HCT116 (cell line): ENCODE data around the gene SOD3. TPM values are rescaled to one million over a fixed set of nuclear protein-coding genes. Genes with fewer than 3 reads are reported as not detected.

Experiments used
- ATAC-seq: fragments of 200-7000 bp; cut with Tn5 transposase; 2 replicates; pipeline ENCODE4 v1.9.1; 2020; ENCODE audit warnings: mild to moderate bottlenecking, moderate library complexity
- BruUV-seq: library from RNA; stranded (reverse); fragments of 400-500 nt; replicated peaks from 2 replicates; lab custom pipeline; 2021; lab: Mats Ljungman, UMichigan
- CTCF ChIA-PET: fragments of 300-600 bp; sonication (Branson Sonifier 250); formaldehyde crosslinking; loops from one replicate; lab custom pipeline; 2021; ENCODE audit warnings: antibody characterized with exemption; lab: Charles Lee
- POLR2A ChIA-PET: fragments of 300-600, 350-600 bp; sonication (Branson Sonifier 250); formaldehyde crosslinking; loops from one replicate; lab custom pipeline; 2021; ENCODE audit warnings: antibody characterized with exemption; lab: Charles Lee
- RAD21 ChIA-PET, 2 experiments: fragments of 300-600 bp; sonication (Branson Sonifier 250); formaldehyde crosslinking; loops; one replicate each; lab custom pipeline; 2023; ENCODE audit warnings: low total read pairs in 2 of 2; ENCODE audit not compliant: uncharacterized antibody in 2 of 2, unreplicated experiment in 2 of 2, low non-redundant PET in 1 of 2; lab: Charles Lee
- DNase-seq: peaks from one replicate; pipeline ENCODE4 v3.0.0-alpha.2; 2010; ENCODE audit warnings: low read depth, low spot score
- H2AFZ ChIP-seq: fragments of 200-600 bp; shearing (Covaris generic), sonication (generic); 2 replicates; pipeline ENCODE4 v1.6.1; 2017; ENCODE audit warnings: low read depth, mixed run types, mixed read lengths, antibody characterized with exemption, low read length; ENCODE audit not compliant: poor library complexity, severe bottlenecking
- H3K27ac ChIP-seq: 2 replicates; pipeline ENCODE4 v1.5.1; 2012; ENCODE audit warnings: low read depth, low read length
- H3K27me3 ChIP-seq: fragments of 200-600 bp; sonication (generic); 2 replicates; pipeline ENCODE4 v1.6.1; 2016; ENCODE audit warnings: mixed run types, low read length, mixed read lengths; ENCODE audit not compliant: insufficient read depth
- H3K36me3 ChIP-seq, 2 experiments: fragments of 200-500 bp in 1 of 2; fragments of 200-600 bp in 1 of 2; sonication (Bioruptor generic) in 1 of 2; sonication (generic) in 1 of 2; 2 replicates each; pipeline versions ENCODE4 v1.5.1 to v1.6.1; 2014 to 2016; ENCODE audit warnings: low read length in 2 of 2, inconsistent platforms in 1 of 2, mixed read lengths in 1 of 2, mixed run types in 1 of 2; ENCODE audit not compliant: insufficient read depth in 2 of 2, control insufficient read depth in 1 of 2
- H3K4me1 ChIP-seq, 2 experiments: fragments of 200-600 bp in 1 of 2; sonication (generic) in 1 of 2; 2 replicates each; pipeline versions ENCODE4 v1.5.1 to v1.6.1; 2012 to 2017; ENCODE audit warnings: low read length in 2 of 2, inconsistent platforms in 1 of 2, mild to moderate bottlenecking in 1 of 2, mixed read lengths in 1 of 2, mixed run types in 1 of 2, moderate library complexity in 1 of 2; ENCODE audit not compliant: insufficient read depth in 2 of 2, control insufficient read depth in 1 of 2
- H3K4me2 ChIP-seq: fragments of 200-600 bp; sonication (generic); 2 replicates; pipeline ENCODE4 v1.6.1; 2017; ENCODE audit warnings: mixed run types, low read length, mixed read lengths
- H3K4me3 ChIP-seq, 2 experiments: fragments of 200-600 bp in 1 of 2; sonication (generic) in 1 of 2; replicated peaks in 1 of 2; 2 replicates each; pipeline ENCODE4 v1.5.1; 2011 to 2016; ENCODE audit warnings: low read length in 2 of 2, control low read depth in 1 of 2, low read depth in 1 of 2, mild to moderate bottlenecking in 1 of 2, mixed read lengths in 1 of 2, mixed run types in 1 of 2
- H3K79me2 ChIP-seq: fragments of 200-600 bp; sonication (generic); 2 replicates; pipeline ENCODE4 v1.6.1; 2017; ENCODE audit warnings: mild to moderate bottlenecking, mixed run types, low read length, moderate library complexity, mixed read lengths; ENCODE audit not compliant: insufficient read depth
- H3K9ac ChIP-seq: fragments of 200-600 bp; sonication (generic); 2 replicates; pipeline ENCODE4 v1.6.1; 2016; ENCODE audit warnings: low read length, mixed read lengths
- H3K9me2 ChIP-seq: fragments of 200-600 bp; sonication (generic), shearing (Covaris generic); 2 replicates; pipeline ENCODE4 v1.6.1; 2017; ENCODE audit warnings: mixed run types, mild to moderate bottlenecking, moderate library complexity; ENCODE audit not compliant: insufficient read depth
- H3K9me3 ChIP-seq, 2 experiments: fragments of 200-500 bp in 1 of 2; fragments of 200-600 bp in 1 of 2; sonication (Bioruptor generic) in 1 of 2; sonication (generic) in 1 of 2; 2 replicates each; pipeline ENCODE4 v1.6.1; 2014 to 2017; ENCODE audit warnings: low read length in 2 of 2, mixed read lengths in 2 of 2, inconsistent platforms in 1 of 2, low read depth in 1 of 2, mild to moderate bottlenecking in 1 of 2, mixed run types in 1 of 2, moderate library complexity in 1 of 2; ENCODE audit not compliant: control insufficient read depth in 1 of 2, insufficient read depth in 1 of 2
- H4K20me1 ChIP-seq: fragments of 200-600 bp; sonication (generic), shearing (Covaris generic); 2 replicates; pipeline ENCODE4 v1.6.1; 2017; ENCODE audit warnings: mixed run types, mild to moderate bottlenecking, moderate library complexity; ENCODE audit not compliant: insufficient read depth
- CBX3 ChIP-seq: IDR thresholded peaks from 2 replicates; pipeline ENCODE4 v1.6.1; 2012; ENCODE audit warnings: low read depth
- CEBPB ChIP-seq: IDR thresholded peaks from 2 replicates; pipeline ENCODE4 v1.6.1; 2012; ENCODE audit warnings: low read depth
- EGR1 ChIP-seq: IDR thresholded peaks from 2 replicates; pipeline ENCODE4 v1.6.1; 2012; ENCODE audit warnings: low read depth
- FOSL1 ChIP-seq: IDR thresholded peaks from 2 replicates; pipeline ENCODE4 v1.6.1; 2012; ENCODE audit warnings: low read depth
- JUND ChIP-seq: IDR thresholded peaks from 2 replicates; pipeline ENCODE4 v1.6.1; 2012
- POLR2A ChIP-seq: IDR thresholded peaks from 2 replicates; pipeline ENCODE4 v1.7.0; 2011; ENCODE audit warnings: borderline replicate concordance; ENCODE audit not compliant: insufficient read depth, insufficient read length; ENCODE audit errors: extremely low read depth
- REST ChIP-seq: IDR thresholded peaks from 2 replicates; pipeline ENCODE4 v1.6.1; 2012; ENCODE audit warnings: low read depth
- SIN3A ChIP-seq: IDR thresholded peaks from 2 replicates; pipeline ENCODE4 v1.6.1; 2012; ENCODE audit warnings: low read depth
- SP1 ChIP-seq: IDR thresholded peaks from 2 replicates; pipeline ENCODE4 v1.6.1; 2012; ENCODE audit warnings: low read depth
- SRF ChIP-seq: IDR thresholded peaks from 2 replicates; pipeline ENCODE4 v1.6.1; 2012; ENCODE audit warnings: low read depth
- YY1 ChIP-seq: IDR thresholded peaks from 2 replicates; pipeline ENCODE4 v1.6.1; 2011; ENCODE audit warnings: low read length, low read depth, moderate library complexity, mild to moderate bottlenecking; ENCODE audit not compliant: insufficient replicate concordance; ENCODE audit errors: extremely low read depth
- ZFX ChIP-seq: fragments of 450-650 bp; IDR thresholded peaks from 2 replicates; pipeline ENCODE4 v1.6.1; 2017
- intact Hi-C: fragments of 100-400 bp; cut with micrococcal nuclease; formaldehyde crosslinking; loops from 2 replicates; pipeline ENCODE4 v1.10.0; 2022
- total RNA-seq: library from RNA; stranded (reverse); gene quantifications from one replicate; pipeline ENCODE4 v1.2.1, GENCODE V29; 2021; ENCODE audit not compliant: unreplicated experiment

The SOD3 gene
- total RNA-seq, 1 experiment from 2014 or later = 0.25 TPM

- POLR2A ChIA-PET = no interaction called here
- intact Hi-C loops = no loop called here
These were observed 12.9 kb downstream of the SOD3 start for GRCh38 chr4:24808261-24808660.

More at GRCh38 chr4:24808261-24808660, 12.9 kb downstream of the SOD3 start:
- CTCF ChIA-PET = no interaction called here
- TF ChIP-seq EGR1 (no peak), CEBPB (no peak), POLR2A (no peak), SRF (no peak), ZFX (no peak), CBX3 (no peak), YY1 (no peak), FOSL1 (no peak), REST (no peak), SP1 (no peak), JUND (no peak), SIN3A (no peak)
- no peaks in the 10 kb centered on the region for H3K36me3 ChIP-seq
- DNase-seq = no peak
- no peak overlapping the region for H3K9ac ChIP-seq
- no peak overlapping the region for H3K4me3 ChIP-seq
- ATAC-seq = no peak
- H4K20me1 ChIP-seq = no peaks in the 10 kb centered on the region
- RAD21 ChIA-PET = no interaction called here
- H3K4me2 ChIP-seq = no peak overlapping the region
- H3K79me2 ChIP-seq = no peaks in the 10 kb centered on the region
- H3K4me1 ChIP-seq = no peaks in the 10 kb centered on the region
- no peaks in the 10 kb centered on the region for H3K9me2 ChIP-seq
- BruUV-seq = no TSS peak
- no peaks in the 10 kb centered on the region for H3K27me3 ChIP-seq
- no peak overlapping the region for H3K27ac ChIP-seq
- no peak overlapping the region for H2AFZ ChIP-seq
- no peaks in the 10 kb centered on the region for H3K9me3 ChIP-seq
